Colonic mucosa (tissue), 4 donors: Measurements from ENCODE around the gene SDHB. TPM values are rescaled to one million over a fixed set of nuclear protein-coding genes. Genes with fewer than 3 reads are reported as not detected.

Experiments used
- DNase-seq: peaks from one replicate; pipeline ENCODE4 v3.0.0-alpha.2; 2020
- H3K27ac ChIP-seq: fragments of 200-600 bp; one replicate; pipeline ENCODE4 v1.8.0; 2021
- H3K27me3 ChIP-seq: fragments of 200-600 bp; one replicate; pipeline ENCODE4 v1.8.0; 2021
- H3K36me3 ChIP-seq: fragments of 200-600 bp; one replicate; pipeline ENCODE4 v1.8.0; 2021
- H3K4me1 ChIP-seq: fragments of 200-600 bp; one replicate; pipeline ENCODE4 v1.8.0; 2021; ENCODE audit warnings: mild to moderate bottlenecking
- H3K4me3 ChIP-seq: fragments of 200-600 bp; one replicate; pipeline ENCODE4 v1.8.0; 2021
- H3K9ac ChIP-seq, 2 donors: one replicate each; pipeline ENCODE4 v1.7.0; 2013; ENCODE audit warnings: control low read depth in 2 of 2, low read depth in 2 of 2, low read length in 2 of 2
- H3K9me3 ChIP-seq: fragments of 200-600 bp; one replicate; pipeline ENCODE4 v1.8.0; 2021
- intact Hi-C: fragments of 100-400 bp; cut with DNase I; formaldehyde crosslinking; loops from one replicate; pipeline ENCODE4 v1.14.1; 2022
- total RNA-seq, 2 donors: library from RNA; stranded (reverse); fragmentation: NEBNext Ultra II Directional in 1 of 2; extraction: Animal tissue kit (Norgen Biotek cat#: 25700) in 1 of 2; gene quantifications; one replicate each; pipeline ENCODE4 v1.2.1, GENCODE V29; 2021
- TF ChIP-seq, protein P1 (sequence below): fragments of 200-600 bp; IDR thresholded peaks from one replicate; pipeline ENCODE4 v1.8.0; 2022; ENCODE audit warnings: antibody characterized with exemption, mild to moderate bottlenecking
- donor health status: healthy.
- donor health status: DM: no; HTN: no; CAD: no.
- donor health status: DM: no; HTN: no; CAD: no.

SDHB gene
- total RNA-seq, 2 donors from 2014 or later = 208 to 229 TPM

DNA sequence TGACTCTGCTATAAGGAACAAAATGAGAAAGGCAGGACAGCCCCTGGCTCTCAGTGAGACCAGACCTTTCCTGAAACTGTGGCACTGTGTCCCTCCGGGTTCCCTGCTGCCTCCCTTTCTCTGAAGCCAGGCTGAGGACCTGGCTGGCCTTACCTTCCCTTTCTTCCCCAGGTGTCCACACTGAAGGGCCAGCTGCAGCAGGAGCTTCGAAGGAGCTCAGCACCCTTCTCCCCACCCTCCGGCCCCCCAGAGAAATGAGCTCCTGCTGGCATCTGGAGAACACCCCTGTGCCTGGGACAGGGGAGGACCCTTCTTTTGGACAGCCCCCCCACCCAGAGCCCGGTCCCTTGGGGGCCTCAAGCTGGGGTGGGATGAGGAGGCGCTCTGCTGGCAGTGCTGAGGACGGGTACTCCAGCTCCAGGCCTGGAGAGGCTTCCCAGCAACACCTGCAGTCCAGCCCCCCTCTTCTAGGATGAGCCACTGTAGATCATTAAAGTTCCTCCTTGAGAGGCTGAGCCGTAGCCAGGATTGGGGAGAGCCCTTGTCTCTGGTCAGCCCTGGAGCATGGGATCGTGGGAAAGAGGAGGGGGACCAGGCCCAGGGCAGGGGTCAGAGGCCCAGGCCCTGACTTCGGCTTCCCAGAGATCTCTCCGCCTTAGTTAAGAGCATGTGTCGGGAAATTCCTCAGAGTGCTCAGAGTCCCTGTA is 81.5 kb downstream of the SDHB start:
- H3K4me1 ChIP-seq = no peaks in the 10 kb centered on the region
- no peaks in the 10 kb centered on the region for H3K9me3 ChIP-seq
- no peak overlapping the region for H3K9ac ChIP-seq
- H3K4me3 ChIP-seq = no peak overlapping the region
- intact Hi-C loops = no loop called here
- no peak overlapping the region for H3K27ac ChIP-seq
- no peaks in the 10 kb centered on the region for H3K36me3 ChIP-seq
- H3K27me3 ChIP-seq = no peaks in the 10 kb centered on the region
- no peak for DNase-seq
- TF ChIP-seq, protein P1, sequence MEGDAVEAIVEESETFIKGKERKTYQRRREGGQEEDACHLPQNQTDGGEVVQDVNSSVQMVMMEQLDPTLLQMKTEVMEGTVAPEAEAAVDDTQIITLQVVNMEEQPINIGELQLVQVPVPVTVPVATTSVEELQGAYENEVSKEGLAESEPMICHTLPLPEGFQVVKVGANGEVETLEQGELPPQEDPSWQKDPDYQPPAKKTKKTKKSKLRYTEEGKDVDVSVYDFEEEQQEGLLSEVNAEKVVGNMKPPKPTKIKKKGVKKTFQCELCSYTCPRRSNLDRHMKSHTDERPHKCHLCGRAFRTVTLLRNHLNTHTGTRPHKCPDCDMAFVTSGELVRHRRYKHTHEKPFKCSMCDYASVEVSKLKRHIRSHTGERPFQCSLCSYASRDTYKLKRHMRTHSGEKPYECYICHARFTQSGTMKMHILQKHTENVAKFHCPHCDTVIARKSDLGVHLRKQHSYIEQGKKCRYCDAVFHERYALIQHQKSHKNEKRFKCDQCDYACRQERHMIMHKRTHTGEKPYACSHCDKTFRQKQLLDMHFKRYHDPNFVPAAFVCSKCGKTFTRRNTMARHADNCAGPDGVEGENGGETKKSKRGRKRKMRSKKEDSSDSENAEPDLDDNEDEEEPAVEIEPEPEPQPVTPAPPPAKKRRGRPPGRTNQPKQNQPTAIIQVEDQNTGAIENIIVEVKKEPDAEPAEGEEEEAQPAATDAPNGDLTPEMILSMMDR = no peak

DNA sequence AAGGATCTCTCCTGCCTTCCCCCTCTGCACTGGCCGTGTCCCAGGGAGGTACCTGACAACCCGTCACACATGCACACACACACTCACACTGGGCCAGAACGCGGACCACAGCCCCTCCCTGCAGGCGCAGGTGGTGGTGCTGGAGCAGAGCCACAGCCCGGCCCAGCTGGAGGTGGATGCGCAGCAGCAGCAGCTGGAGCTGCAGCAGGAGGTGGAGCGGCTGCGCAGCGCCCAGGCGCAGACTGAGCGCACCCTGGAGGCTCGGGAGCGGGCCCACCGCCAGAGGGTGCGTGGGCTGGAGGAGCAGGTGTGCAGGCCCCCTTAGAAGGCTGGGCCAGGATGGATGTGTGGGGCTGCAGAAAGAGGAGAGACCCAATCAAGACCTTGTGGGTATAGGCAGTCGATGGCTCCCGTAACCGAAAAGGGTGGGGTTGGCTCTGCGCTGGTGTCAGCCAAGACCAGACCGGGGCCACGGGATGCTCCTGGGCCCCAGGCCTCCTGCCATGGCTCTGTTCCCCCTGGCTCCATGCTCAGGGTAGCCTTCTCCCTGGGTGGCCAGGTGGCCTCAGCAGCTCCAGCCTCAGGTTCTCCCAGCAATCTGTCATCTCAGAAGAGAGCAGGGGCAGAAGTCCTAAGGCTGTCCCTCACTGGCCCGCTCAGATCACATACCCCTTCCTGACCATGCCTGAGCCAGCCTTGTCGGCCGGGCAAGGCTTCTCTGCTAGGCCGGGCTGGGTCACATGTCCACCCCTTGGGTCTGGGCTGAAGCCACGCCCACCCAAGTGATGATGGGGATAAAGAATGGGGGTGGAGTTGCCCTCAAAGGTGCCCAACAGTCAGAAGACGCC is 82.3 kb downstream of the SDHB start:
- Histone ChIP-seq H3K27me3 (no peaks in the 10 kb centered on the region), H3K36me3 (no peaks in the 10 kb centered on the region), H3K4me1 (no peaks in the 10 kb centered on the region), H3K4me3 (no peak overlapping the region), H3K9me3 (no peaks in the 10 kb centered on the region), H3K9ac (no peak overlapping the region), H3K27ac (no peak overlapping the region)
- TF ChIP-seq, protein P1 = no peak
- intact Hi-C loops = no loop called here
- DNase-seq = no peak

DNA sequence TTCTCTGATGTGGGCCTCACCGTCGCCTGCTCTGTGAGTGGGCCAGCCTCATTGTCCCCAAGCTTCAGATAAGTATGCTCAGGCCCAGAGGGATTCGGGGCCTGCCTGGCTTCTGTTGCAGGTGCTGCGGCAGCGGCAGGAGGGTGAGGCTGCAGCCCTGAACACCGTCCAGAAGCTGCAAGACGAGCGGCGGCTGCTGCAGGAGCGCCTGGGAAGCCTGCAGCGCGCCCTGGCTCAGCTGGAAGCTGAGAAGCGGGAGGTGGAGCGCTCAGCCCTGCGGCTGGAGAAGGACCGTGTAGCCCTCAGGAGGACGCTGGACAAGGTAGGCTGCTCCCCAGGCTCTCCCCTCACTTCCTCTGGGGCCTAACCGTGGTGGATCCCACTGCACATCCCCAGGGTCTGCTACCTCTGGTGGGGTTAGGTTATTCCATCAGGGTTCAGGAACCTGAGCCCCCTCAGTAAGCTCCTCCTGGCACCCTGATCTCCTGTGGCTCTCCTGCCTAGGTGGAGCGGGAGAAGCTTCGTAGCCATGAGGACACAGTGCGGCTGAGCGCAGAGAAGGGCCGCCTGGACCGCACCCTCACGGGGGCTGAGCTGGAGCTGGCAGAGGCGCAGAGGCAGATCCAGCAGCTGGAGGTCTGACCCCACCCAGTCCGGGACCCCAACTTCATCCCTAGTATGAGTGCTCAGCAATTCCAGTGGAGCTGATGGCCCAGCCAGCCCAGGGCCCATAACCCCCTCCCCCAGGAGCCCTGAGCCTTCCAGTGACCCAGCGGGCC is 83.5 kb downstream of the SDHB start:
- no peak overlapping the region for H3K9ac ChIP-seq
- TF ChIP-seq, protein P1 = no peak
- no peaks in the 10 kb centered on the region for H3K36me3 ChIP-seq
- no peak for DNase-seq
- H3K4me1 ChIP-seq = no peaks in the 10 kb centered on the region
- no peak overlapping the region for H3K4me3 ChIP-seq
- H3K9me3 ChIP-seq = no peaks in the 10 kb centered on the region
- no peaks in the 10 kb centered on the region for H3K27me3 ChIP-seq
- no peak overlapping the region for H3K27ac ChIP-seq
- intact Hi-C loops = no loop called here

DNA sequence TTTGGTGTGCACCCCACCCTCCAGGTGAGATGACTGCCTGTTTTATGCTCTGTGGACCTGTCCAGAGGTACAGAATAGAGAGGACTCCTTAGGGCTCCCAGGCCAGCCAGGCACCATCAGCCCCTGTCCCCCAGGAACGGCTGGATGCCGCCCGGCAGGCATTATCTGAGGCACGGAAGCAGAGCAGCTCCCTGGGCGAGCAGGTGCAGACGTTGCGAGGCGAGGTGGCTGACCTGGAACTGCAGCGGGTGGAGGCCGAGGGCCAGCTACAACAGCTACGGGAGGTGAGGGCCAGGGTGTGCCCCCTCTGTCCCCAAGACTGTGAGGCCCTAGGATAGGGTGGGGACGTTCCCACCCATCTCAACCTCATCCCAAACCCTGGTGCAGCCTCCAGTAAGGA is 84.2 kb downstream of the SDHB start:
- no peaks in the 10 kb centered on the region for H3K9me3 ChIP-seq
- no peak overlapping the region for H3K9ac ChIP-seq
- no peaks in the 10 kb centered on the region for H3K27me3 ChIP-seq
- no peak for DNase-seq
- TF ChIP-seq, protein P1 = no peak
- H3K4me1 ChIP-seq = no peaks in the 10 kb centered on the region
- H3K36me3 ChIP-seq = no peaks in the 10 kb centered on the region
- H3K27ac ChIP-seq = no peak overlapping the region
- intact Hi-C loops = no loop called here
- no peak overlapping the region for H3K4me3 ChIP-seq

DNA sequence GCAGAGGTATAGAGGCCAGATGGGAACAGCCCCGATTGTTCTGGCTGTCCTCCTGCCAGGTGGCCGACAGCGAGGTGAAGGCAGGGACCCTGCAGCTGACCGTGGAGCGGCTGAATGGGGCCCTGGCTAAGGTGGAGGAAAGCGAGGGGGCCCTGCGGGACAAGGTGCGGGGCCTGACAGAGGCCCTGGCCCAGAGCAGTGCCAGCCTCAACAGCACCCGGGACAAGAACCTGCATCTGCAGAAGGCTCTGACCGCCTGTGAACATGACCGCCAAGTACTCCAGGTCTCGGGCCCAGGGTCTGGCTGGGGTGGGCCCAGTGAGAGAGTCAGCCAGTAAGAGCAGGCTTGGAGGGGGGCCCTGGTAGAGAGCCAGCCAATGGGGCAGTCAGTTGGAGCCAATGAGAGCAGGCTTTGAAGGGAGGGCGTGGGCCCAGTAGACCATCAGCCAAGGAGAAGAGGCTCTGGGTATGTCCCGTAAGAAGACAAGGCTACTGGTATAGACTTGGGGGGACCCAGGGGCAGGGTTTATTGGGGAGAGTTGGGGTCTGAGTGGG is 84.7 kb downstream of the SDHB start:
- intact Hi-C loops = no loop called here
- Histone ChIP-seq H3K9ac (no peak overlapping the region), H3K9me3 (no peaks in the 10 kb centered on the region), H3K27me3 (no peaks in the 10 kb centered on the region), H3K4me1 (no peaks in the 10 kb centered on the region), H3K36me3 (no peaks in the 10 kb centered on the region), H3K4me3 (no peak overlapping the region), H3K27ac (no peak overlapping the region)
- DNase-seq = no peak
- TF ChIP-seq, protein P1 = no peak
